ENCODE measurements around the gene PXT1.
A peak's percentile ranks its signal among the peaks of the same experiment; 100 is the strongest.

PXT1 gene

DNA sequence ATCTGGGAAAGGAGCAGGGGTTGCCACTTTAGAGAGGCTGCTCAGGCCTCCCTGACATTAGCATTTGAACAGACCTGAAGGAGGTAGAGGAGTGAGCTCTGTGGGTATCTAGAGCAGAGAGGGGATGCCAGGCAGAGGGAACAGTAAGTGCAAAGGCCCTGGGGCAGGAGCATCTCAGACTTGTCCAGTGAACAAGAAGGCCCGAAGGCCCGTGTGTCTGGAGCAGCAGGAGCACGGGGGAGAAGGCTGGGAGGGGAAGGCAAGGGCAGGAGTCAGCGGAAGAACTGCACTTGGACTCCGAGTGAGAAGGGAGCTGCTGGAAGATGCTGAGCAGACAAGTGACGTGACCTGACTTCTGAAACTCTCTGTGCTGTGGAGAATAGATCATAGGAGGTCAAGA lies 70.6 kb downstream of the PXT1 start:
- DNase-seq (ENCODE audit: low read depth): no peak
- TF ChIP-seq CTCF (IDR thresholded peaks at IDR 0.05; ENCODE audit: low read length, missing control alignments): no peak
- H3K4me3 ChIP-seq (replicated peaks; ENCODE audit: low read depth, low read length): no peak overlapping the region

- no peak for TF ChIP-seq CTCF (IDR thresholded peaks at IDR 0.05; ENCODE audit: low read length, missing control alignments)
Observed at GRCh38 chr6:36371211-36371610, 71.4 kb downstream of the PXT1 start.

DNA sequence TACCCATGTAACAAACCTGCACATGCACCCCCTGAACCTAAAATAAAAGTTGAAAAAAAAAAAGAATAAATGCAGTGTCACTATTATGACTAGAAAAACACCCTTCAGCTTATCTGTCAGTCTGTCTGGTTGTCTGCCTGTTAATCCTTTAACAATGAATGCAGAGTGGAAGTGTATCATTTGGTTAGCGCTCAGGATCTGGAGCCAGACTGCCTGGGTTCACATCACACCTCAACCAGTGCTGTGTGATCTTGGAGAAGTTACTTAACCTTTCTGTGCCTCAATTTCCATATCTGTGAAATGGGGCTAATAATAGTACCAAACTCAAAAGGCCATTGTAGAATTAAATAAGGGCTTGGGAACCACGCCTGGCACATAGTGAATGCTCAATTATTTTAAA lies 72.0 kb downstream of the PXT1 start:
- DNase-seq (ENCODE audit: low read depth): no peak
- H3K4me3 ChIP-seq (replicated peaks; ENCODE audit: low read depth, low read length): no peak overlapping the region
- no peak for TF ChIP-seq CTCF (IDR thresholded peaks at IDR 0.05; ENCODE audit: low read length, missing control alignments)

More at GRCh38 chr6:36371211-36371610, 71.4 kb downstream of the PXT1 start:
- DNase-seq (ENCODE audit: low read depth): no peak
- no peak overlapping the region for H3K4me3 ChIP-seq (replicated peaks; ENCODE audit: low read depth, low read length)

DNA sequence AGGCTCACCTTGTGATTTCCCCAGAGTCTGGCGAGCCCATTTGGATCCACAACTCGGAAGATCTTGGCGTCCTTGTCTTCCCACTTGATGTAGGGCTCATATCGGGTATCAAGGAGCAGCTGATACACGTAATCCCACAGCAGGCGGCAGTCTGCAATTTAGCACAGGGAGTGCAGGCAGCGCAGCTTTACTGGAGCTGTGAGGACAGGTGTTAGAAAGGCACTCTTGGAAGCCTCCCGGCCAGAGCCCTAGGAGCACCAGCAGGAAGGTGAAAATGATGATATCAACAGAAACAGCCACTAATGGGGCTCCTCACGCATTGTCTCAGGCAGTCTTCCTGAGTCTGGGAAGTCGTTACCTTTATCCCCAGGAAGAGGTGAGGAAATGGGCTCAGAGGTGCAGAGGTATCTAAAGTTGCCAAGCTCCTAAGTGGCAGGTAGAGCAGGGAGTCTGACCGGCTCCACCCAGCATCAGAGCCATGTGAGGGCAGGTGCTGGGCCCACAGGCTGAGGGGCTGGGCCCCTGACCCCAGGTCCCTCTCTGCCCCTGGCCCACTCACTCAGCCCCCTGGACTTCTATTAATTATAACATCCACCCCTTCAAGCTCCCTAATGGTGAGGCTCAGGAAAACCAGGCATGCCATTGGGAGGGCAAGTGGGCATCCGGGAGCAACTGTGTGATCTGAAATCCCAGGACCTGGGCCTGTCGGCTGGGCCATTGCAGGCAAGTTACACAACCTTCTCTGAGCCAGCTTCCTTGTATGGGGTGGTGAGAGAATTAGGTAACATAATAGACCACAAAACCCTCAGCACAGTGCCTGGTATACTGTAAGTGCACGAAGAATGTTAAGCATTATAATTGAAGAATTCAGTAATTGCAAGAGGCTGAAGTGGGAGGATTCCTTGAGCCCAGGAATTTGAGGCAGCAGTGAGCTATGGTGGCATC lies 73.5 kb downstream of the PXT1 start:
- TF ChIP-seq CTCF (IDR thresholded peaks at IDR 0.05; ENCODE audit: low read length, missing control alignments): no peak
- peak; percentile 80 for DNase-seq (ENCODE audit: low read depth)

DNA sequence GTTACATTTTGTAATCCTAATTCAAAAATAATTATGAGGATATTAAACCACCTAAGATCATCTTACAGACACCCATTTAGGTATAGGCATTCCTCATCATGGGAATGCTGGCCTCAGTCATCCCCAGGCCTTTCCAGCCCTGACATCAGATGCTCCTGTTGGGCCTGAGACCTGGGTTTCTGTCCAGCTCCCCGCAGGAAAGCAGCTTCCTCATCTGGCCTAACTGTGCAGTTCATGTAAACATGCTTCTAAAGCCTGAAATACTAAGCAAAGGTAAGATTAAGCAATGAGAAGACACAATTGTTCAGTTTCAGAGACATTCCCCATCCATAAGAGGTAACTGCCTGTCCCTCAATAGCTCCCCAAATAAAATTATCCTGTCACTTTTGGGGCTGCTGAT lies 74.2 kb downstream of the PXT1 start:
- H3K4me3 ChIP-seq (replicated peaks; ENCODE audit: low read depth, low read length): no peak overlapping the region
- DNase-seq (ENCODE audit: low read depth): no peak
- no peak for TF ChIP-seq CTCF (IDR thresholded peaks at IDR 0.05; ENCODE audit: low read length, missing control alignments)

More for the DNA sequence above, 73.5 kb downstream of the PXT1 start:
- H3K4me3 ChIP-seq (replicated peaks; ENCODE audit: low read depth, low read length): no peak overlapping the region

DNA sequence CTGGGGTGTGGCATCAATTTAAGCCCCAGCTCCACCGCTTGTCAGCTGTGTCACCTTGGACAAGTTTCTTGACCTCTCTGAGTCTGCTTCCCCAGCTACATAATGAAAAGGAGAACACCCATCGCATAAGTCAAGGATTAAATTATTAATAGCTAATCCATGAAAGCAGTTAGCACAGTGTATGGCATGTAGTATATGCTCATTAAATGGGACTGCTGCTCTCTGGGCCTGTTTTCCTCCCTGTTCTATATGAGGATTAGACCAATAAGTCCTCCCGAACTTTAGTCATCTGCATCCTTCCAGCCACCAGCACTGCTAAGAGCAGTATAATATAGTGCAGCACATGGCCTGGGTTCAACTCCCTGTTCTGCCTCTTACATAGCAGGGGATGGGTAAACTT lies 74.9 kb downstream of the PXT1 start:
- DNase-seq (ENCODE audit: low read depth): no peak
- no peak for TF ChIP-seq CTCF (IDR thresholded peaks at IDR 0.05; ENCODE audit: low read length, missing control alignments)
- H3K4me3 ChIP-seq (replicated peaks; ENCODE audit: low read depth, low read length): no peak overlapping the region
